ENCODE results near the gene VWC2L. TPM values are rescaled to one million over a fixed set of nuclear protein-coding genes. Genes with fewer than 3 reads are reported as not detected.

The VWC2L gene
- total and polyA plus RNA-seq, 7 donors, result 0.28 TPM; not detected in 6

GRCh38 chr2:214382229-214382628, 28.6 kb upstream of the VWC2L start:
- WGBS, 2 donors, result 57 to 71% methylated on average over 2 of the region's 2 CpGs
- H3K4me1 ChIP-seq, result no peaks in the 10 kb centered on the region
- intact Hi-C loops (cut with DNase I), result no loop called here
- DNase-seq, result no peak
- TF ChIP-seq, protein P1, sequence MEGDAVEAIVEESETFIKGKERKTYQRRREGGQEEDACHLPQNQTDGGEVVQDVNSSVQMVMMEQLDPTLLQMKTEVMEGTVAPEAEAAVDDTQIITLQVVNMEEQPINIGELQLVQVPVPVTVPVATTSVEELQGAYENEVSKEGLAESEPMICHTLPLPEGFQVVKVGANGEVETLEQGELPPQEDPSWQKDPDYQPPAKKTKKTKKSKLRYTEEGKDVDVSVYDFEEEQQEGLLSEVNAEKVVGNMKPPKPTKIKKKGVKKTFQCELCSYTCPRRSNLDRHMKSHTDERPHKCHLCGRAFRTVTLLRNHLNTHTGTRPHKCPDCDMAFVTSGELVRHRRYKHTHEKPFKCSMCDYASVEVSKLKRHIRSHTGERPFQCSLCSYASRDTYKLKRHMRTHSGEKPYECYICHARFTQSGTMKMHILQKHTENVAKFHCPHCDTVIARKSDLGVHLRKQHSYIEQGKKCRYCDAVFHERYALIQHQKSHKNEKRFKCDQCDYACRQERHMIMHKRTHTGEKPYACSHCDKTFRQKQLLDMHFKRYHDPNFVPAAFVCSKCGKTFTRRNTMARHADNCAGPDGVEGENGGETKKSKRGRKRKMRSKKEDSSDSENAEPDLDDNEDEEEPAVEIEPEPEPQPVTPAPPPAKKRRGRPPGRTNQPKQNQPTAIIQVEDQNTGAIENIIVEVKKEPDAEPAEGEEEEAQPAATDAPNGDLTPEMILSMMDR (IDR thresholded peaks at IDR 0.05), result no peak
- no peak for TF ChIP-seq POLR2AphosphoS5 (IDR thresholded peaks at IDR 0.05)
- TF ChIP-seq POLR2A (IDR thresholded peaks at IDR 0.05), result no peak
- TF ChIP-seq EP300 (IDR thresholded peaks at IDR 0.05), result no peak
- H3K9me3 ChIP-seq, result no peaks in the 10 kb centered on the region
- H3K27me3 ChIP-seq, result no peaks in the 10 kb centered on the region
- H3K36me3 ChIP-seq, result no peaks in the 10 kb centered on the region
- H3K27ac ChIP-seq, result no peak overlapping the region
- no peak overlapping the region for H3K4me3 ChIP-seq

- no peak overlapping the region for H3K27ac ChIP-seq
- H3K36me3 ChIP-seq, result no peaks in the 10 kb centered on the region
- no peak overlapping the region for H3K4me3 ChIP-seq
- DNase-seq, result no peak
- intact Hi-C loops (cut with DNase I), result no loop called here
- TF ChIP-seq POLR2A (IDR thresholded peaks at IDR 0.05) (no peak), POLR2AphosphoS5 (IDR thresholded peaks at IDR 0.05) (no peak), EP300 (IDR thresholded peaks at IDR 0.05) (no peak)
- TF ChIP-seq, protein P1 (IDR thresholded peaks at IDR 0.05), result no peak
- H3K9me3 ChIP-seq, result no peaks in the 10 kb centered on the region
- no peaks in the 10 kb centered on the region for H3K4me1 ChIP-seq
- 91 to 93% methylated on average over 2 of the region's 2 CpGs for WGBS, 2 donors
- H3K27me3 ChIP-seq, result no peaks in the 10 kb centered on the region
Measured at GRCh38 chr2:214386720-214387119, 24.1 kb upstream of the VWC2L start.

GRCh38 chr2:214389334-214389733, 21.5 kb upstream of the VWC2L start:
- H3K4me1 ChIP-seq, result no peaks in the 10 kb centered on the region
- DNase-seq, result no peak
- intact Hi-C loops (cut with DNase I), result no loop called here
- H3K9me3 ChIP-seq, result no peaks in the 10 kb centered on the region
- H3K27ac ChIP-seq, result no peak overlapping the region
- TF ChIP-seq, protein P1 (IDR thresholded peaks at IDR 0.05), result no peak
- TF ChIP-seq EP300 (IDR thresholded peaks at IDR 0.05) (no peak), POLR2AphosphoS5 (IDR thresholded peaks at IDR 0.05) (no peak), POLR2A (IDR thresholded peaks at IDR 0.05) (no peak)
- no peaks in the 10 kb centered on the region for H3K36me3 ChIP-seq
- no peak overlapping the region for H3K4me3 ChIP-seq
- no peaks in the 10 kb centered on the region for H3K27me3 ChIP-seq

- no peaks in the 10 kb centered on the region for H3K36me3 ChIP-seq
- intact Hi-C loops (cut with DNase I), result no loop called here
- H3K27ac ChIP-seq, result no peak overlapping the region
- TF ChIP-seq POLR2A (IDR thresholded peaks at IDR 0.05), result no peak
- TF ChIP-seq EP300 (IDR thresholded peaks at IDR 0.05), result no peak
- TF ChIP-seq POLR2AphosphoS5 (IDR thresholded peaks at IDR 0.05), result no peak
- TF ChIP-seq, protein P1 (IDR thresholded peaks at IDR 0.05), result no peak
- H3K27me3 ChIP-seq, result no peaks in the 10 kb centered on the region
- DNase-seq, result no peak
- no peaks in the 10 kb centered on the region for H3K9me3 ChIP-seq
- no peak overlapping the region for H3K4me3 ChIP-seq
- H3K4me1 ChIP-seq, result no peaks in the 10 kb centered on the region
Measured at GRCh38 chr2:214393796-214394195, 17.1 kb upstream of the VWC2L start.

GRCh38 chr2:214395040-214395439, 15.8 kb upstream of the VWC2L start:
- TF ChIP-seq EP300 (IDR thresholded peaks at IDR 0.05), result no peak
- TF ChIP-seq POLR2A (IDR thresholded peaks at IDR 0.05), result no peak
- TF ChIP-seq, protein P1 (IDR thresholded peaks at IDR 0.05), result no peak
- no peak for TF ChIP-seq POLR2AphosphoS5 (IDR thresholded peaks at IDR 0.05)
- Histone ChIP-seq H3K4me3 (no peak overlapping the region), H3K9me3 (no peaks in the 10 kb centered on the region), H3K36me3 (no peaks in the 10 kb centered on the region), H3K27ac (no peak overlapping the region), H3K27me3 (no peaks in the 10 kb centered on the region), H3K4me1 (no peaks in the 10 kb centered on the region)
- intact Hi-C loops (cut with DNase I), result no loop called here
- 63 to 84% methylated on average over 1 of the region's 1 CpG for WGBS, 2 donors
- no peak for DNase-seq

All from sigmoid colon (tissue), 7 donors.